ENCODE results near the gene RAC2. TPM values are rescaled to one million over a fixed set of nuclear protein-coding genes. Genes with fewer than 3 reads are reported as not detected.

Gene RAC2
- total RNA-seq (2022; extraction: Qiagen RNA extraction) = 0.09 to 0.14 TPM (median 0.11 TPM) in 4 of 5 replicates, not detected in the other

DNA sequence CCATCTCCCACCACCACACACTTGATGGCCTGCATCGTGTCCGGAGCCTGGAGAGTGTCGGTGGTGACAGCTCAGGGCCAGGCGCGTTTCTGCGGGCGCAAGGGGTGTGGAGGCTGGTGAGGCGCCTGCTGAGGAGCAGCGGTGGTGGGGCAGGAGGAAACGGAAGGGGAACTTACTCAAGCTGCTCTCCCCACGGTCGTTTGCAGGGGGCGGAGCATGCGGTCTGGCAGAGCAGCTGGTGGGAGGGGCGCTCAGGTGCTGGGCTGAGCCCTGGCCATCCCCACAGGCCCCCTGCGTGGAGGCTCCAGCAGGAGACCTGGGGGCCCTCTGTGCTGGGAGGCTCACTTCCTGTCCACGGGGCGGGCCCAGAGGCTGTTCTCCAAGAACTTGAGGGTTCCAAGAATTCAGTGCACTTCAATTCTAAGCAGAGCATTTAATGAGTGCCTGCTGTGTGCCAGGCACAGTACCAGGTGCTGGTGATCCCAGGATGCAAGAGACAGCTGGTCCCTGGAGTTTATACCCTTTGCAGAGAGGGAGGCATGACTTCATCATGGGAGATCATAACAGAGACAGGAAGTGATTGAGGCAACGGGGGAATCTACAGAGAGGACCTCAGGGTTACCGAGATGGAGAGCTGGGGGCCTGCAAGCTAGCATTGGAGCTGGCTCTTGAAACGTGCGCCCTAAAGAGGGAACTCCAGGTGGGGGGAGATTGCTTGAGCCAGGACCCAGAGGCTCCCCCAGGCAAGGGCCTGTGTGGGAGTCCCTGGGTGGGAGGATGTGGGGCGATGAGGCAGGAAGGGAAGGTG, at the start of gene RAC2:
RAC2 (minus strand) TSS at position 156 of the 808 bp plus-strand sequence; CDS start at position 35, 121 bp downstream.

DNA sequence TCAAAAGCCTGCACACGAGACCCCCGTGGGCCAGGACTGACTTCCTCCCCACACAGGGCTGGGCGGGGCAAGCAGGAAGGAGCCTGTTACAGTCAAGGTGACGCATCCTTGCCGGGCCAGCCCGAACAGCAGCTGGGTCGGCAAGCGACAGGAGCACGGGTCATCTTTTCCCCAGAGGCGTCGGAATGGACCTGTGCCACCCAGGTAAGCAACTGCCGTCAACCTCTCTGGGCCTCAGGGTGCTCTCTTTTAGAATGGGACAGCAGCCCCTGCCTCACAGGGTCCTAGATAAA, 38.3 kb upstream of the RAC2 start, which contains the start of gene CYTH4:
CYTH4 (plus strand) TSS at position 124 of the 293 bp plus-strand sequence; CDS start at position 186, 62 bp downstream.

DNA sequence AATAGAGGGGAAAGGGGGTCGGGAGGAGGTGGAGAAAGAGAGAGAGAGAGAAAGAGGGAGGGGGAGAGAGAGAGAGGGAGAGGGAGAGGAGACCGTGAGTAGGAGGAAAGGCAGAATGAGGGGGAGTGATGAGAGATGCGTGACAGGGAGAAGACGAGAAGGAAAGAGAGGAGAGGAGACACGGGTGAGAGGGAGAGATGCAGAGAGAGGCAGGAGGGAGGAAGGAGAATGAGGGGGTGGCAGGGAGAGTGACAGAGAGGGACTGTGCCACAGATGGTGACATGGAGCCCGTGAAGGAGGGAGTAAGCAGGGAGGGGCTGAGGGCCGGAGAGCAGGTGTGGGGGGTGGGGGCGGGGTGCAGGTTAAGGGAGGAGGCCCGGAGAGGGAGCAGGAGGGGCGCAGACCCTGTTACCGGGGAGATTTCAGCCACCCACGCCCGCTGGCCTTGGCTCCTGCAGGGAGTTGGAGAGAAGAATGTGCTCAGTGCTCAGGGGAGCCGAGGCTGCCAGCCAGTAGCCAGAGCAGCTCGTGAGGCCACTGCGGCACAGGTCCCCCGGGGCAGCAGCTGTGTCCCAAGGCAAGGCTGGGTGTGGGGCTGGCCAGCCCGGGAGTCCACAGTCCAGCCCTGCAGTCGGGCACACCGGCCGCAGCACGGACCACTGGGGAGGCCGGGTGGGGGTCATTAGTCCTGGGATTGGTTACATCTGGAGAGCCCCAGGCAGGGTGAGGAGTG, 31.7 kb downstream of the RAC2 start, which contains the start of gene SSTR3:
SSTR3 (minus strand) TSS at position 304 of the 733 bp plus-strand sequence. CDS start 4,674 bp downstream, outside the sequence.

DNA sequence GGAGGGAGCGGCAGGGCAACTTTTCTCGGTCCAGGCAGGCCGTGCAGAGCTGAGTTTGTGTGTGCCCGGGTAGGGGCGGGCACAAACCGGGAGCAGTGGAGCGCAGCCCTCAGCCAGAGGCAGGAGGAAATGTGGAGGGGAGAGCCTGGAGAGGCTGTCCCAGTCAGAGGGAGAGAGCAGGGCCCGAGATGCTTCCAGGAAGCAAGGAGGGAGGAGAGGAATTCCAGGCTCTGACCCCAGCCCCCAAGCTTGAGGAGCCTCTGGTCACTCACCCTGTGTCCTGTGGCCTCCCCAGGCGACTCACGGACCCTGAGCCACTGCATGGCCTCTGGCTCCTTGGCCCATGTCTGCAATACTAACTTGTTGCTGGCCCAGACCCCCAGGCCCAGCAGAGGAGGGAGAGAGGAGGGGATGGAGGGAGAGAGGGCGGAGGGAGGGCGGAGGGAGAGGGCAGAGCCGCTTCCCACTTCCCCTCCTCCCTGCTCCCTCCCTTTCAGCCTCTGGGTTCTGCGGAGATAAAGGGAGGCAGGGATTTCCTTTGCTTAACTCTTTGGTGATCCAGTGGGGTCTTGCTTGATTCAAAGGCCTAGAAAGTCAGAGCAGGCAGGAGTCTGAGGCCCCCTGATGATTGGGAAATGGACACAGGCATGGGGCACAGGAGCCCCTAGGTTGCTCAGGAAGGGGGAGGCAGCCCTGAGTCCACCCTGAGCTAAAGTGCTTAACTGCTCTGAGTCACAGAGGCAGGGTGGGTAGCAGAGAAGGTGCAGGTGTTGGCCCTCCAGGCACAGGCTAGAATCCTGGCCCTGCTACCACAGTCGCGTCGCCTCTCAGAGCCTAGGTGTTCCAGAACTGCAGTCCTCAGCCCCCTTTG, 55.9 kb downstream of the RAC2 start, which contains the start of gene C1QTNF6:
C1QTNF6 (minus strand) TSS at position 357 of the 871 bp plus-strand sequence; CDS start at position 323, 34 bp downstream.

Other genes with a start within 250 kb of the RAC2 start
- 45.4 to 63.9 TPM (median 58.5 TPM) in 5 replicates for gene TST, start 224.8 kb downstream of the RAC2 start, total RNA-seq (2022; extraction: Qiagen RNA extraction)
- gene MPST, start 224.5 kb downstream of the RAC2 start, total RNA-seq (2022; extraction: Qiagen RNA extraction) = 44.5 to 79.5 TPM (median 74.6 TPM) in 5 replicates
- 22.3 to 27.5 TPM (median 25.9 TPM) in 5 replicates for gene KCTD17, start 192.5 kb downstream of the RAC2 start, total RNA-seq (2022; extraction: Qiagen RNA extraction)
- gene TMPRSS6, start 134.6 kb downstream of the RAC2 start, total RNA-seq (2022; extraction: Qiagen RNA extraction) = 0.06 TPM in 1 of 5 replicates, not detected in the others
- 0.06 to 0.17 TPM (median 0.09 TPM) in 4 of 5 replicates, not detected in the other for gene IL2RB, start 94.4 kb downstream of the RAC2 start, total RNA-seq (2022; extraction: Qiagen RNA extraction)
- 8.3 to 10.9 TPM (median 10.3 TPM) in 5 replicates for gene C1QTNF6, start 56.0 kb downstream of the RAC2 start, total RNA-seq (2022; extraction: Qiagen RNA extraction)
- not detected in 5 replicates for gene SSTR3, start 31.8 kb downstream of the RAC2 start, total RNA-seq (2022; extraction: Qiagen RNA extraction)
- 0.49 to 0.79 TPM (median 0.59 TPM) in 5 replicates for gene CYTH4, start 38.2 kb upstream of the RAC2 start, total RNA-seq (2022; extraction: Qiagen RNA extraction)
- gene ELFN2, start 183.2 kb upstream of the RAC2 start, total RNA-seq (2022; extraction: Qiagen RNA extraction) = 5.0 to 6.7 TPM (median 5.6 TPM) in 5 replicates
- 0.70 to 1.7 TPM (median 1.4 TPM) in 5 replicates for gene MFNG, start 242.1 kb upstream of the RAC2 start, total RNA-seq (2022; extraction: Qiagen RNA extraction)